Heart left ventricle (tissue), 16 donors: ENCODE results near the gene PNKP. TPM values are rescaled to one million over a fixed set of nuclear protein-coding genes. Genes with fewer than 3 reads are reported as not detected.

Source experiments
- ATAC-seq, 4 donors: fragments of 200-7000 bp; cut with Tn5 transposase; one replicate each; pipeline ENCODE4 v1.9.1; 2020 to 2022; ENCODE audit warnings: moderate library complexity in 4 of 4, mild to moderate bottlenecking in 3 of 4, moderate number of reproducible peaks in 1 of 4
- DNase-seq, 5 donors: peaks; one replicate each; pipeline ENCODE4 v3.0.0-alpha.2; 2020
- H3K27ac ChIP-seq, 12 donors: fragments of 200-600 bp; sonication (generic) in 4 of 12; one replicate each; pipeline versions ENCODE4 v1.5.0 to v1.8.0; 2016 to 2022; ENCODE audit warnings: mild to moderate bottlenecking in 2 of 12
- H3K27me3 ChIP-seq, 9 donors: fragments of 200-600 bp; sonication (generic) in 2 of 9; one replicate each; pipeline versions ENCODE4 v1.5.1 to v1.8.0; 2016 to 2022; ENCODE audit warnings: mild to moderate bottlenecking in 3 of 9
- H3K36me3 ChIP-seq, 9 donors: fragments of 200-600 bp; sonication (generic) in 2 of 9; one replicate each; pipeline versions ENCODE4 v1.5.0 to v1.8.0; 2018 to 2022; ENCODE audit warnings: mild to moderate bottlenecking in 2 of 9
- H3K4me1 ChIP-seq, 12 donors: fragments of 200-600 bp; sonication (generic) in 4 of 12; one replicate each; pipeline versions ENCODE4 v1.5.0 to v1.8.0; 2016 to 2022; ENCODE audit warnings: mild to moderate bottlenecking in 3 of 12
- H3K4me3 ChIP-seq, 12 donors: fragments of 200-600 bp; sonication (generic) in 4 of 12; one replicate each; pipeline versions ENCODE4 v1.5.0 to v1.8.0; 2017 to 2022; ENCODE audit warnings: mild to moderate bottlenecking in 9 of 12, moderate library complexity in 4 of 12
- H3K9me3 ChIP-seq, 12 donors: fragments of 200-600 bp; sonication (generic) in 4 of 12; one replicate each; pipeline versions ENCODE4 v1.5.0 to v1.8.0; 2016 to 2022; ENCODE audit warnings: mild to moderate bottlenecking in 1 of 12
- POLR2A ChIP-seq, 2 donors: fragments of 450-650 bp; IDR thresholded peaks; one replicate each; pipeline ENCODE4 v1.6.1; 2017; ENCODE audit warnings: antibody characterized with exemption in 2 of 2, mild to moderate bottlenecking in 2 of 2, moderate library complexity in 2 of 2
- WGBS, 4 donors: extraction: QIAGEN DNeasy Blood & Tissue Kit in 2 of 4; methylation state at CpG; one replicate each; pipeline versions ENCODE4 v1.1.5 to v1.1.7; 2013 to 2018; 5-methylcytosine and 5-hydroxymethylcytosine counted together
- intact Hi-C, 10 donors: fragments of 100-400 bp; cut with DNase I; formaldehyde crosslinking; loops; one replicate each; pipeline versions ENCODE4 v1.11.1 to v1.14.2; 2022
- polyA plus RNA-seq, 2 donors: library from polyadenylated mRNA; stranded (reverse); fragments of 200-250 nt; gene quantifications; one replicate each; pipeline ENCODE4 v1.2.3, GENCODE V29; 2013
- total RNA-seq, 9 donors: library from RNA; depleted of rRNA in 2 of 9; stranded (reverse); fragments of >200 nt in 2 of 9; fragmentation: NEBNext Ultra II Directional in 3 of 9; extraction: Animal tissue kit (Norgen Biotek cat#: 25700) in 3 of 9; gene quantifications; one replicate each; pipeline versions ENCODE4 v1.1.0 to v1.2.4, GENCODE V29; 2016 to 2023
- TF ChIP-seq, protein P1 (sequence below), 12 donors: fragments of 200-600 bp; sonication (generic) in 4 of 12; IDR thresholded peaks; one replicate each; pipeline versions ENCODE4 v1.5.0 to v1.8.0; 2018 to 2022; ENCODE audit warnings: antibody characterized with exemption in 12 of 12, mild to moderate bottlenecking in 5 of 12
- donor health status: ischemic (EF 13 %, LVEDD 7.1; RV severe dilation, severe dysfunction).
- donor health status: healthy with polysubstance abuse.
- donor health status: DM: no; HTN: yes; CAD: no.
- donor health status: DM: no; HTN: no; CAD: no.
- donor health status: ischemic (EF 25% LVEDD 6.9; RV normal size, moderate dysfunction).
- donor health status: ischemic (EF 25% LVEDD 5.7; RV mildly dilated, moderate dysfunction).
- donor health status: healthy.
- donor health status: DM: yes; HTN: yes; CAD: no.
- donor health status: ischemic (EF 35%, LVEDD 5.7; RV mildly dilated, moderate dysfunction).
- donor health status: nonischemic (EF 11% LVEDD 7.7; RV severe dilation, severe dysfunction).
- donor health status: DM: yes; HTN: yes; CAD: no.
- donor health status: PGD.
- donor health status: ischemic (EF 29% LVEDD 5.4; RV normal size, mild dysfunction).
- donor health status: nonischemic (EF 23%, LVEDD 6.1; RV moderate dilation, normal function).

The PNKP gene
- total and polyA plus RNA-seq, 11 donors = 26.6 to 57.0 (median 36.8) TPM

- ATAC-seq (no peak), DNase-seq (peak in 1 of 5 donors; percentile 52)
- intact Hi-C loops = no loop called here
- H3K4me3 ChIP-seq = no peak overlapping the region
- no peak for TF ChIP-seq POLR2A (IDR thresholded peaks at IDR 0.05)
- TF ChIP-seq, protein P1, sequence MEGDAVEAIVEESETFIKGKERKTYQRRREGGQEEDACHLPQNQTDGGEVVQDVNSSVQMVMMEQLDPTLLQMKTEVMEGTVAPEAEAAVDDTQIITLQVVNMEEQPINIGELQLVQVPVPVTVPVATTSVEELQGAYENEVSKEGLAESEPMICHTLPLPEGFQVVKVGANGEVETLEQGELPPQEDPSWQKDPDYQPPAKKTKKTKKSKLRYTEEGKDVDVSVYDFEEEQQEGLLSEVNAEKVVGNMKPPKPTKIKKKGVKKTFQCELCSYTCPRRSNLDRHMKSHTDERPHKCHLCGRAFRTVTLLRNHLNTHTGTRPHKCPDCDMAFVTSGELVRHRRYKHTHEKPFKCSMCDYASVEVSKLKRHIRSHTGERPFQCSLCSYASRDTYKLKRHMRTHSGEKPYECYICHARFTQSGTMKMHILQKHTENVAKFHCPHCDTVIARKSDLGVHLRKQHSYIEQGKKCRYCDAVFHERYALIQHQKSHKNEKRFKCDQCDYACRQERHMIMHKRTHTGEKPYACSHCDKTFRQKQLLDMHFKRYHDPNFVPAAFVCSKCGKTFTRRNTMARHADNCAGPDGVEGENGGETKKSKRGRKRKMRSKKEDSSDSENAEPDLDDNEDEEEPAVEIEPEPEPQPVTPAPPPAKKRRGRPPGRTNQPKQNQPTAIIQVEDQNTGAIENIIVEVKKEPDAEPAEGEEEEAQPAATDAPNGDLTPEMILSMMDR (IDR thresholded peaks at IDR 0.05) = no peak
- 92 to 95% (median 94%) methylated on average over 16 to 18 of the region's 18 CpGs for WGBS, 4 donors
- H3K4me1 ChIP-seq = peaks cover 0 to 14% (median 0%) of the 10 kb centered on the region in 12 donors
- no peaks in the 10 kb centered on the region for H3K27me3 ChIP-seq
- no peak overlapping the region for H3K27ac ChIP-seq
- H3K36me3 ChIP-seq = peaks cover 8 to 91% (median 76%) of the 10 kb centered on the region in 9 donors
- no peaks in the 10 kb centered on the region for H3K9me3 ChIP-seq
Observed at GRCh38 chr19:49884109-49884508, 16.7 kb upstream of the PNKP start.

DNA sequence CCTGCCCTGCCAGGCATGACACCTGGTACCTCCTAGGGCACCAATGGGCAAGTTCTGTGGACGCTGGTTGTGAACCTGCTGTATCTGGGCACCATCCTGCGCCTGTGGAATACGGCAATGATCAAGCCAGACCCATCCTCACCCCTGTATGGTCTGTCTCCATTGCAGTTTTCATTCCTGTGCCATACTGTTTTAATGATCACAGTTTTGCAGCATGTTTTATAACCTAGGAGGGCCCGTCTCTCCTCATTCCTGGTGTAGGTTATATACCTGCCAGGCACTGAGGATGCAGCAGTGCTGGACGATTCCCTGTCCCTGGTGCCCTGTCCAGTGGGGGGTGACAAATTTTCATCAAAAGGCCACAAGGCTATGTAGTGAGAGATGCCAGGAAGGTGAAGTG, 15.7 kb upstream of the PNKP start:
- ATAC-seq (no peak), DNase-seq (no peak)
- Histone ChIP-seq H3K36me3 (peaks cover 8 to 93% (median 77%) of the 10 kb centered on the region in 9 donors), H3K27ac (no peak overlapping the region), H3K27me3 (no peaks in the 10 kb centered on the region), H3K4me3 (no peak overlapping the region), H3K9me3 (no peaks in the 10 kb centered on the region), H3K4me1 (peaks cover 0 to 24% (median 7%) of the 10 kb centered on the region in 12 donors)
- intact Hi-C loops = no loop called here
- 89 to 100% (median 98%) methylated on average over 3 to 5 of the region's 5 CpGs for WGBS, 4 donors
- TF ChIP-seq POLR2A (IDR thresholded peaks at IDR 0.05) = no peak
- TF ChIP-seq, protein P1 (IDR thresholded peaks at IDR 0.05) = no peak

GRCh38 chr19:49882643-49883042, 15.3 kb upstream of the PNKP start:
- ATAC-seq = no peak
- H3K4me1 ChIP-seq = peaks cover 0 to 25% (median 9%) of the 10 kb centered on the region in 12 donors
- DNase-seq = no peak
- no peaks in the 10 kb centered on the region for H3K27me3 ChIP-seq
- H3K9me3 ChIP-seq = no peaks in the 10 kb centered on the region
- TF ChIP-seq, protein P1 (IDR thresholded peaks at IDR 0.05) = no peak
- TF ChIP-seq POLR2A (IDR thresholded peaks at IDR 0.05) = no peak
- no peak overlapping the region for H3K27ac ChIP-seq
- 94 to 100% (median 97%) methylated on average over 4 to 14 of the region's 14 CpGs for WGBS, 4 donors
- peaks cover 8 to 90% (median 77%) of the 10 kb centered on the region in 9 donors for H3K36me3 ChIP-seq
- H3K4me3 ChIP-seq = no peak overlapping the region
- intact Hi-C loops = no loop called here

DNA sequence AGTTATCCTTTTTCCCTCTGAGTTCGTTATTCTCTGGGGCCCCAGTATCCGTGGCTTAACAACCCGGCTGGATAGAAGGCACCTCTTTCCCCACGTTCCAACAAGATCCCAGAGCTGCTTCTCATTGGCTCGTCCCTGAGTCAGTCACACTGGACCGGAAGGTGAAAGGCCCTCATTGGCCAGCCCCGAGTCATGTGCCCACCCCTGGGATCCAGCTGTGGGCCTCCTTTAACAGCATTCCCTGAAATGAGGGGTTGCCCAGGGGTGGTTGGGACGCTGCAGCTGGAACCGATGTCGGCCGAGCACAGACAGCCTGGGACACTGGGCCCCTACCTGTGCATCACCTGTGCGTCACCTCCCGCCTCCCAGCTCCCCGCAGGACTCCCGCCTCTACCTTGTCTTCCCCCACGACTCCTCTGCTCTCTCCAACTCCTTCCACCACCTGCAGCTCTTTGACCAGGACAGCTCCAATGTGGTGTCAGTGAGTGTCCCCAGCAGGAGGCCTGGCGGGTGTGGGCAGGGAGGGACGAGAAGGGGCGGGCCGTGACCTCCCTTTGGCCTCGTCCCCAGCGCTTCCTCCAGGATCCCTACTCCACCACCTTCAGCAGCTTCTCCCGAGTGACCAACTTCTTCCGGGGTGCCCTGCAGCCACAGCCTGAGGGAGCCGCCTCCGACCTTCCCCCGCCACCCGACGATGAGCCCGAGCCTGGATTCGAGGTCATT, 14.5 kb upstream of the PNKP start:
- DNase-seq = peak in 1 of 5 donors; percentile 52
- no peak overlapping the region for H3K4me3 ChIP-seq
- intact Hi-C loops = no loop called here
- no peaks in the 10 kb centered on the region for H3K9me3 ChIP-seq
- ATAC-seq = no peak
- no peak overlapping the region for H3K27ac ChIP-seq
- H3K27me3 ChIP-seq = no peaks in the 10 kb centered on the region
- peaks cover 0 to 16% (median 9%) of the 10 kb centered on the region in 12 donors for H3K4me1 ChIP-seq
- H3K36me3 ChIP-seq = peaks cover 8 to 84% (median 75%) of the 10 kb centered on the region in 9 donors
- no peak for TF ChIP-seq POLR2A (IDR thresholded peaks at IDR 0.05)
- TF ChIP-seq, protein P1 (IDR thresholded peaks at IDR 0.05) = no peak
- 82 to 90% (median 87%) methylated on average over 31 of the region's 31 CpGs for WGBS, 4 donors
